Measurements from ENCODE around the gene PICALM. TPM values are rescaled to one million over a fixed set of nuclear protein-coding genes. Genes with fewer than 3 reads are reported as not detected.

PICALM gene
- total and polyA plus RNA-seq, 2 donors (not counting 3 experiments of a cell fraction or from before 2014, with no cell fraction given) = 181 to 202 TPM

- no peaks in the 10 kb centered on the region for H3K4me1 ChIP-seq (ENCODE audit: control insufficient read depth, extremely low read depth, insufficient read depth, low read length)
- no peak for FAIRE-seq
- TF ChIP-seq, protein P1, sequence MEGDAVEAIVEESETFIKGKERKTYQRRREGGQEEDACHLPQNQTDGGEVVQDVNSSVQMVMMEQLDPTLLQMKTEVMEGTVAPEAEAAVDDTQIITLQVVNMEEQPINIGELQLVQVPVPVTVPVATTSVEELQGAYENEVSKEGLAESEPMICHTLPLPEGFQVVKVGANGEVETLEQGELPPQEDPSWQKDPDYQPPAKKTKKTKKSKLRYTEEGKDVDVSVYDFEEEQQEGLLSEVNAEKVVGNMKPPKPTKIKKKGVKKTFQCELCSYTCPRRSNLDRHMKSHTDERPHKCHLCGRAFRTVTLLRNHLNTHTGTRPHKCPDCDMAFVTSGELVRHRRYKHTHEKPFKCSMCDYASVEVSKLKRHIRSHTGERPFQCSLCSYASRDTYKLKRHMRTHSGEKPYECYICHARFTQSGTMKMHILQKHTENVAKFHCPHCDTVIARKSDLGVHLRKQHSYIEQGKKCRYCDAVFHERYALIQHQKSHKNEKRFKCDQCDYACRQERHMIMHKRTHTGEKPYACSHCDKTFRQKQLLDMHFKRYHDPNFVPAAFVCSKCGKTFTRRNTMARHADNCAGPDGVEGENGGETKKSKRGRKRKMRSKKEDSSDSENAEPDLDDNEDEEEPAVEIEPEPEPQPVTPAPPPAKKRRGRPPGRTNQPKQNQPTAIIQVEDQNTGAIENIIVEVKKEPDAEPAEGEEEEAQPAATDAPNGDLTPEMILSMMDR (IDR thresholded peaks at IDR 0.05; ENCODE audit: extremely low read depth in 1 of 2, insufficient read depth in 1 of 2, low read depth in 1 of 2, low read length in 2 of 2) = no peak
- no peak for TF ChIP-seq POLR2AphosphoS5 (IDR thresholded peaks at IDR 0.05; ENCODE audit: insufficient read depth, low read depth, low read length)
- no peak for TF ChIP-seq EZH2 (IDR thresholded peaks at IDR 0.05; ENCODE audit: borderline replicate concordance, low read depth, low read length, severe bottlenecking)
- TF ChIP-seq MYC (IDR thresholded peaks at IDR 0.05; ENCODE audit: low read depth, low read length) = no peak
- TF ChIP-seq, protein P2, sequence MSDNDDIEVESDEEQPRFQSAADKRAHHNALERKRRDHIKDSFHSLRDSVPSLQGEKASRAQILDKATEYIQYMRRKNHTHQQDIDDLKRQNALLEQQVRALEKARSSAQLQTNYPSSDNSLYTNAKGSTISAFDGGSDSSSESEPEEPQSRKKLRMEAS (IDR thresholded peaks at IDR 0.05; ENCODE audit: insufficient read depth, insufficient read length) = no peak
- TF ChIP-seq JUN (IDR thresholded peaks at IDR 0.05; ENCODE audit: borderline replicate concordance, insufficient read depth, insufficient read length, low read depth) = no peak
- TF ChIP-seq GATA2 (IDR thresholded peaks at IDR 0.05; ENCODE audit: insufficient read depth, insufficient read length, low read depth, low read length) = no peak
- no peak for TF ChIP-seq POLR2A (IDR thresholded peaks at IDR 0.05; ENCODE audit: low read depth, low read length)
- no peak for TF ChIP-seq FOS (IDR thresholded peaks at IDR 0.05; ENCODE audit: borderline replicate concordance, insufficient read depth, low read length)
- no peaks in the 10 kb centered on the region for H3K79me2 ChIP-seq (ENCODE audit: control insufficient read depth, insufficient read depth, low read length)
- no peak overlapping the region for H3K4me3 ChIP-seq (replicated peaks in 1 of 3; ENCODE audit: insufficient read depth in 1 of 3, low read depth in 1 of 3, low read length in 3 of 3)
- H4K20me1 ChIP-seq (replicated peaks; ENCODE audit: control insufficient read depth, extremely low read depth, insufficient read depth, low read length) = no peaks in the 10 kb centered on the region
- H3K27ac ChIP-seq (ENCODE audit: insufficient read depth, low read depth, low read length) = no peak overlapping the region
- DNase-seq (ENCODE audit: low read depth, low spot score) = no peak
- no peak overlapping the region for H3K4me2 ChIP-seq (ENCODE audit: insufficient read depth, low read length)
- H2AFZ ChIP-seq (ENCODE audit: low read depth, low read length) = no peak overlapping the region
- CTCF ChIA-PET = no interaction called here
- dilution Hi-C loops (cut with MboI; ENCODE audit: extremely low pct_ligation_motif_present, low sequenced_read_pairs) = no loop called here
- POLR2A ChIA-PET = no interaction called here
- H3K27me3 ChIP-seq (ENCODE audit: control insufficient read depth in 2 of 2, insufficient read depth in 2 of 2, low read length in 2 of 2) = peaks cover 23 to 27% of the 10 kb centered on the region in 2 experiments
- no peaks in the 10 kb centered on the region for H3K9me1 ChIP-seq (replicated peaks; ENCODE audit: control insufficient read depth, extremely low read depth, insufficient read depth, low read length)
- H3K36me3 ChIP-seq (ENCODE audit: control insufficient read depth in 2 of 2, extremely low read depth in 1 of 2, insufficient read depth in 2 of 2, low read length in 2 of 2) = no peaks in the 10 kb centered on the region
- H3K9ac ChIP-seq (replicated peaks; ENCODE audit: extremely low read depth, insufficient read depth, low read length) = no peak overlapping the region
- no TSS peak for BruUV-seq (replicated peaks)
- intact Hi-C loops (cut with micrococcal nuclease) = no loop called here
- no peaks in the 10 kb centered on the region for H3K9me3 ChIP-seq (replicated peaks; ENCODE audit: control insufficient read depth, insufficient read depth, low read length)
Observed at GRCh38 chr11:85914425-85914824, 154.5 kb downstream of the PICALM start.

All from endothelial cell of umbilical vein (primary cell).